Fibroblast of upper back skin (primary cell): ENCODE results near the gene PSMD2.
A peak's percentile ranks its signal among the peaks of the same experiment; 100 is the strongest.

Experiments used
- DNase-seq: peaks from one replicate; pipeline ENCODE4 v3.0.0-alpha.2; 2013

Gene PSMD2

GRCh38 chr3:184283681-184284080 lies 15.4 kb upstream of the PSMD2 start:
- DNase-seq: no peak

- DNase-seq: peak; percentile 79
These were observed 14.3 kb upstream of the PSMD2 start for GRCh38 chr3:184284696-184285095.

DNA sequence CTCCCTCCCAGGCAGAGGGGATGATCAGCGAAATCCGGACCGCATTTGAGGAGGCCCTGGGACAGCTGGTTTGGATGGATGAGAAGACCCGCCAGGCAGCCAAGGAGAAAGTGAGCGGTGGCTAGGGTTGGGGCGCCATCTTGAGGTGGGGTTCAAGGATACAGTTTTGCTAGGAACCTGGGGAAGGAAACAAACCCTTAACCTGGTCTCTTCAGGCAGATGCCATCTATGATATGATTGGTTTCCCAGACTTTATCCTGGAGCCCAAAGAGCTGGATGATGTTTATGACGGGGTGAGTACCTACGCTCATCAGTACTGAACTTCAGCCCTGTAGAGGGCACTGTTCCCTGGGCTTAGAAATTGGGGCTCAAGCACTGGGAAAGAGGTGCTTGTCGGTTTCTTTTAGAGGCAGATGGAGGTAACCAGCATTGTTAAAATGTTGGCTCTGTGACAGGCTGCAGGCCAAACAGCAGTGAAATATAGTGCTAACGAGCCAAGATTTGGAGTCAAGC lies 9.6 kb upstream of the PSMD2 start:
- DNase-seq: peak; percentile 49

DNA sequence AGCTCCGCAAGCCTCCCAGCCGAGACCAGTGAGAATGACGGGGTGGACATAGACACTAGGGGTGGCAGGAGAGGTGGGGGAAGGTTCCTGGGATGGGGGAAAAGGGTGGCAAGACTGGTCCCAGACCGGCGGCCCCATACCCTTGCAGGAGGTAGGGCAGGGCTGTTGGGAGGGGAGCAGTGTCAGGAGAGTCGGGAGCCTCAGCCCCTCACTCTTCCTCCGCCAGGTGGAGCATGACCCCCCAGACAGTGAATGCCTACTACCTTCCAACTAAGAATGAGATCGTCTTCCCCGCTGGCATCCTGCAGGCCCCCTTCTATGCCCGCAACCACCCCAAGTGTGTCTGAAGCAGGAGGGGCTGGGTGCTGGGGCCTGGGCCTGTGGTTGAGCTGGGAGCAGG lies 8.7 kb upstream of the PSMD2 start:
- DNase-seq: no peak

DNA sequence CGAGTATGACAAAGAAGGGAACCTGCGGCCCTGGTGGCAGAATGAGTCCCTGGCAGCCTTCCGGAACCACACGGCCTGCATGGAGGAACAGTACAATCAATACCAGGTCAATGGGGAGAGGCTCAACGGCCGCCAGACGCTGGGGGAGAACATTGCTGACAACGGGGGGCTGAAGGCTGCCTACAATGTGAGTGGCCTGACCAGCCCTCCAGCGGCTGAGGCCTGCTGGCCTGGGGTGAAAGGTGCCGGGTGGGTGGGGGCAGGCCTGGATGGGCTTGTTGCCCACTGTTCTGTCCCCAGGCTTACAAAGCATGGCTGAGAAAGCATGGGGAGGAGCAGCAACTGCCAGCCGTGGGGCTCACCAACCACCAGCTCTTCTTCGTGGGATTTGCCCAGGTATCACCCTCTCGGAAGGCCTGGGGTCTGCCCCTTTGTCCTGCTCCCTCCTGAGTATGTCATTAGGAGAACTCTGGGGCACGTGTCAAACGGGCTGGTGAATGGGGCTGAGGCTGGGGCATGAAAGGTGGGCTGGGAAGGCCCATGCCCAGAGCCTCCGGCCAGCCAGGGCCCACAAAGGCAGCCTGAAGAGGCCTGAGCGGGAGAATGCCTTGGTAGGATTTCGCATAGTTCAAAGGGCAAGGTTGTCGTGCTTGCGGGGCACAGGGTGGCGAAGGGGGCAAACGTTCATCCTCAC lies 7.8 kb upstream of the PSMD2 start:
- DNase-seq: no peak

DNA sequence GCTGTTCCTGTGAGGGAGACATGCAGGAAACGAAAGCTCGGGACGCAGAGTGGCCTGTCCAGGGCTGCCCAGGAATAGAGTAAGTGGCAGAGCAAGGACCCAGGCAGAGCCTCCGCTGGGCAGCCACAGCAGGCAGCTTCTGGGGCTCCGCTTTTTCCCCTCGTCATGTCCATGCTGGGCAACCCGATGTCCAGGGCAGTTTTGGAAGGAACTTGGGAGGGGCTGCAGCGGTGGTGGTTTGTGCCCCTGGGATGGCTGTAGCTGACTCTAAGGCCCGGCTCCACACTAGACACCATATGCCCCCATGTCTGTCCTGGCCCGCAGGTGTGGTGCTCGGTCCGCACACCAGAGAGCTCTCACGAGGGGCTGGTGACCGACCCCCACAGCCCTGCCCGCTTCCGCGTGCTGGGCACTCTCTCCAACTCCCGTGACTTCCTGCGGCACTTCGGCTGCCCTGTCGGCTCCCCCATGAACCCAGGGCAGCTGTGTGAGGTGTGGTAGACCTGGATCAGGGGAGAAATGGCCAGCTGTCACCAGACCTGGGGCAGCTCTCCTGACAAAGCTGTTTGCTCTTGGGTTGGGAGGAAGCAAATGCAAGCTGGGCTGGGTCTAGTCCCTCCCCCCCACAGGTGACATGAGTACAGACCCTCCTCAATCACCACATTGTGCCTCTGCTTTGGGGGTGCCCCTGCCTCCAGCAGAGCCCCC lies 7.1 kb upstream of the PSMD2 start:
- no peak for DNase-seq

DNA sequence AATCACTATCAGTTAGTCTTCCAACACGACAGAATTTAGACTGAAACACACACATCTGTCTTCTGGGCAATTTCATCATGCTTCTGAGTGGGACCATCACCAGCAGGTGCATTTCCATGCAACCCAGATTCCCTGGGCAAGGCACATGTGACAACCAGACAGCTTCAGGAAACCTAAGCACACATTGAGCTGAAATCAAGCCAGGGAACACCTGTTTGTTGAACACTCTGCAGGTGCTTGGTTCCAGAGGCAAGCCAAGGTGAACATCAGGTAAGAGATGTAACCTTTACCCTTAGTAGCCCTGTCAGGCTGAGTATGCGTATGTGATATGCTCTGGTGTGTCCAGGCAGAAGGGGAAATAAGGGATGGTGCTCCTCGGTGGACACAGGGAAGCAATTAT lies 3.3 kb upstream of the PSMD2 start:
- no peak for DNase-seq

- no peak for DNase-seq
These were observed 2.4 kb upstream of the PSMD2 start for GRCh38 chr3:184296616-184297015.

- peak; percentile 20 for DNase-seq
These were observed 692 bp downstream of the PSMD2 start for GRCh38 chr3:184299488-184300377.

DNA sequence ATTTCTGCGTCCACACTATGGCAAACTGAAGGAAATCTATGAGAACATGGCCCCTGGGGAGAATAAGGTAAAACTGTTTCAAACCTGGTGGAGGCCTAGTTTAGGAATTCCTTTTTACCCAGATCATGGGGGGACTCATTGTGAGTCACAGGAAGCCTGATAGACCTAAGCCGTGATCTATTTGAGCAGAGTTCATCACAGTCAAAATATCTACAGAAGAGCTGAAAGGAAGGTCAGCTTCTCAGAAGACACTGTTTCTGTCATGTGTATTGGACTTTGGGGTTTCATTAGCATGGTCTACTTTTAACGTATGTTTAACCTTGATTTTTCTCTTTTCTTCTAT lies 1.3 kb downstream of the PSMD2 start:
- peak; percentile 63 for DNase-seq

DNA sequence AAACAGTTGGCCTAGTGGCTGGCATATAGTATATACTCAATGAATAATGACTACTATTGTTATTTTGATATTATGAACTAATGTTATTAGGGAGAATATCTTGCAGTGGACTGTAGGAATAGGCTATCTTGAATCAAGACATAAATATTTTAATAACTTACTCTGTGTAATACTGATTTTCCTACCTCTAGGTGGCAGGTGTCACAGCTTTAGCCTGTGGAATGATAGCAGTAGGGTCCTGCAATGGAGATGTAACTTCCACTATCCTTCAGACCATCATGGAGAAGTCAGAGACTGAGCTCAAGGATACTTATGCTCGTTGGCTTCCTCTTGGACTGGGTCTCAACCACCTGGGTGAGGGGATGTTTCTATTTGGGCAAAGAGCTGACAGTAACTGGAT lies 6.5 kb downstream of the PSMD2 start:
- DNase-seq: peak; percentile 12

DNA sequence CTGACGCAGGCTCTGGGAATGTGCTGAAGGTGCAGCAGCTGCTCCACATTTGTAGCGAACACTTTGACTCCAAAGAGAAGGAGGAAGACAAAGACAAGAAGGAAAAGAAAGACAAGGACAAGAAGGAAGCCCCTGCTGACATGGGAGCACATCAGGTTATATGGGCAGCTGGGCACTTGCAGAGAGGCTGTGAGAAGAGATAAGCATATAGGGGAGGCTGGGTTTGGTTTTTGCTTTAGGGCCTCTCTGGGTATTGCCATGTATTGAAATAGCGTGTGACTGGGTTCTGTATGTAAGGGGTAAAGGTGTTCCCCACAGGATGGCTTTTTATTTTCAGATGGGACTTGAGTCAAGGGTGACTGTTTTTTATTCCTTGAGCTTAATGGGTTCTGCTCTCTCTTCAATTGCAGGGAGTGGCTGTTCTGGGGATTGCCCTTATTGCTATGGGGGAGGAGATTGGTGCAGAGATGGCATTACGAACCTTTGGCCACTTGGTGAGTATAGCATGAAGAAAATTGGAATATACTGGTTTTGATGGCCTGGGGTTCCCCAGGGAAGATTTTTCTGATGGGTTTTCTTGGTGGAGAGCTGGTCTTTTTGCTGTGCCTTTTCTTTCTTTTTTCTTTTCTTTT lies 7.4 kb downstream of the PSMD2 start:
- no peak for DNase-seq

GRCh38 chr3:184307915-184308314 lies 8.9 kb downstream of the PSMD2 start:
- DNase-seq: no peak

GRCh38 chr3:184308744-184309143 lies 9.7 kb downstream of the PSMD2 start:
- no peak for DNase-seq

GRCh38 chr3:184311633-184312032 lies 12.6 kb downstream of the PSMD2 start:
- DNase-seq: no peak

GRCh38 chr3:184314363-184314699 lies 15.3 kb downstream of the PSMD2 start, which contains the start of gene EIF4G1:
EIF4G1 (plus strand) TSS chr3:184314606; CDS start chr3:184315797, 1,191 bp downstream.
- DNase-seq: peak; percentile 93

DNA sequence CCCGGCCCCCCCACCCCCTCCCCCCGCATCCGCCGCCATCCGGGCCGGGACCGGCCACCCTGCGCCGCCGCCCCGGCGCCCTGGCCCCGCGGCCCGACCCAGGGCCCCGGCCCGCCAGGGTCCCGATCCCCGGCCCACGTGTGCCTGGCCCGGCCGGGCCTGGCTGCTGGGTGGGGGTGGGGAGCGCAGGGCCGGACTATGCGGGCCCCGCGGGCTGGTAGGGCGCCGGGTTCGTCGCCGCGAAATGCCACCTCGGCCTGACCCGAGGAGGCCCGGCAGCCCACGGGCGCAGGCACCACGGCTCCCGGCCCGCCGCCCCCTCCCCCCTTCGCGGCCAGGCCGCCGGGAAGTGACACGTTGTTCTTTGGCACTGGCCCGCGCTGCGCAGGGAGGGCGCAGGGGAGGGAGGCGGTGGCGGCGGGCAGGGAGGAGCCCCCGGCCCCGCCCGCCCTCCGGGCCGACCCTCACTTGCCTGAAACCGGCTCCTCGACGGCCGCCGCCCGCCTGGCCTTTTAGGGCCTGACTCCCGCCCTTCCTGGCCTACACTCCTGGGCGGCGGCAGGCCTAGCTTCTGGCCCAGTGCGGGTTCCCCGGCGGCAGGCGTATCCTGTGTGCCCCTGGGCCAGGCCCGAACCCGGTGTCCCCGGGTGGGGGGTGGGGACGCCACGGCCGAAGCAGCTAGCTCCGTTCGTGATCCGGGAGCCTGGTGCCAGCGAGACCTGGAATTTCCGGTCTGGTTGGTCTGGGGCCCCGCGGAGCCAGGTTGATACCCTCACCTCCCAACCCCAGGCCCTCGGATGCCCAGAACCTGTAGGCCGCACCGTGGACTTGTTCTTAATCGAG lies 15.9 kb downstream of the PSMD2 start:
- peak; percentile 78 for DNase-seq

DNA sequence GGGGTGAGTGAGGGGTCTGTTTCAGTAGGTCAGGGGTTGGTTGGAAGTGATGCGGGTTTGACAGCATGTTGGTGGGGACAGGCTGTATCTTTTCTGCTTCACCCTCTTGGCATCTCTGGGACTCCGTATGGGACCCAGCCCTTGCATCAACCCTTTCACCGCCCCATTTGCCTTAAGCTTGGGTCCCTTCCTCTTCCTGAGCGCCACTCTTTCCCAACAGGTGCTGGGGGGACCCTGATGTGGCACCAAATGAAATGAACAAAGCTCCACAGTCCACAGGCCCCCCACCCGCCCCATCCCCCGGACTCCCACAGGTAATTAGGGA lies 16.5 kb downstream of the PSMD2 start:
- DNase-seq: no peak

DNA sequence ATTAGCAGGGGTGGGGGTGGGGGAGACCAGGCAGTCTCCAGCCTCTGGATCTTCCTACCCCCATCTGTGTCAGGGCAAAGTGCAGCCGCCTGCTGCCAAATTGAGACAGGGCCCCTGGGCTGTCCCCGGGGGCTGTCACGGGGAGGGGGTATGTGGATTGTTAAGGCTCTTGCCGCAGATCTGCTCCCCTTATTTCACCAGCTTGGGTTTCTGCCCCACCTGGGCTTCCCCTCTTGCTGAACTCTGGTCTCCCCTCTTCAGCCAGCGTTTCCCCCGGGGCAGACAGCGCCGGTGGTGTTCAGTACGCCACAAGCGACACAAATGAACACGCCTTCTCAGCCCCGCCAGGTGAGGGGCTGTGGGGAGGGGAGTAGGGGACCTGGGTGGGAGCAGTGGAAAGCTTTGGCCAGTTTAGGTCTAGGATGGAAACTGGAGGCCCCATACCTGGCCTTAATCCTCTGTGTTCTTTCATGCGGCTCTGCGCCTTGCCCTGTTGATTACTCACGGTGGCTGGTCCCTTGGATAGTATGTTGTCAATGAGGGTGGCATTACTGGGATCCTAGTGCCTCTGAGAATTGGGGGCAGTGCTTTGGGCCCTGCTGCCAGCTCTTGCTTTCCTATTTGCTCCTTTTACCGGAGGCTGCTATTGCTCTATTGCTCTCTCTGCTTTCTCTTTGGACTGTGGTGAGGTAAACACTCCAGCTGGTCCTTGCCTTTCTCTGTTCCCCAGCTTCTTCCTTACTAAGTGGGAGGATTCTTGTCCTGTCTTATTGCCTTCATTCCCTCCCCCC lies 17.0 kb downstream of the PSMD2 start:
- no peak for DNase-seq

DNA sequence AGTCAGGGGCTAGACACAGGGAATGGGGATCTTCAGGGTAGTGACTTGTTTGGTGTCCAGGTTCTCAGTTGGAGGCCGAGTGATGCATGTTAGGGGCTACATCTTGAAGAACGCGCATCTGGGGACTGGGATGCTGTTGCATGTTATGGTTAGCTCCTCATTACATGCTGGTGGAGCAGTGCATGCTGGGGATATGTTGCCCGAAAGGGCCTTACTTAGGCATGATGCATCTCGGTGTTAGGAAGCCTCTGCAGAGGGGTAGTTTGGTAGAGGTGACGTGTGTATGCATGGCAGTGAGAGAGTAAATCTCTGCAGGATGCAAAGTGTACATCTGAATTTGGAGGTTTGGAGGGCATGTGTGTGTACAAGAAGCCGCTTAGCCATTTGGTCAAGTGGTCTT lies 17.8 kb downstream of the PSMD2 start:
- DNase-seq: no peak

DNA sequence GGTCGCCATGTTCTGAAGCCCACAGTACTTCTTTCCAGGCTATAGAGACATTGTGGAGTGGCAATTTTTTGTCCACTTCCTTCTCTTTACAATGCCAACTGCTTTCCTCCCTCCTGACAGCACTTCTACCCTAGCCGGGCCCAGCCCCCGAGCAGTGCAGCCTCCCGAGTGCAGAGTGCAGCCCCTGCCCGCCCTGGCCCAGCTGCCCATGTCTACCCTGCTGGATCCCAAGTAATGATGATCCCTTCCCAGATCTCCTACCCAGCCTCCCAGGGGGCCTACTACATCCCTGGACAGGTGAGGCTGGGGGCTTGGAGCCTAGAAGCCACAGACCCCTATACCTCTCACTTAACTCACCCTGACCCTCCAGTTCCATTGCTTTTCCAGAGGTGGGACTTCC lies 18.2 kb downstream of the PSMD2 start:
- DNase-seq: no peak

GRCh38 chr3:184320104-184320445 lies 21.0 kb downstream of the PSMD2 start:
- DNase-seq: peak; percentile 98
